H9 (cell line): ENCODE data around the gene TNFRSF19. TPM values are rescaled to one million over a fixed set of nuclear protein-coding genes. Genes with fewer than 3 reads are reported as not detected.

Experiments
- DNase-seq: peaks from one replicate; pipeline ENCODE4 v3.0.0-alpha.2; 2017
- H2AFZ ChIP-seq: one replicate; pipeline ENCODE4 v1.6.1; 2013; ENCODE audit warnings: mild to moderate bottlenecking, low read length, control low read depth, moderate library complexity
- H2AK5ac ChIP-seq: 2 replicates; pipeline ENCODE4 v1.6.1; 2013; ENCODE audit warnings: low read length, control low read depth, mixed read lengths; ENCODE audit not compliant: insufficient read length
- H2BK120ac ChIP-seq: one replicate; pipeline ENCODE4 v1.6.1; 2013; ENCODE audit warnings: low read depth, mild to moderate bottlenecking, low read length, control low read depth, inconsistent platforms; ENCODE audit not compliant: poor library complexity, severe bottlenecking
- H2BK12ac ChIP-seq: 2 replicates; pipeline ENCODE4 v1.6.1; 2013; ENCODE audit warnings: low read length, control low read depth, mixed read lengths, low read depth; ENCODE audit not compliant: insufficient read length
- H2BK15ac ChIP-seq: 2 replicates; pipeline ENCODE4 v1.6.1; 2013; ENCODE audit warnings: low read depth, low read length, control low read depth
- H2BK20ac ChIP-seq: one replicate; pipeline ENCODE4 v1.6.1; 2013; ENCODE audit warnings: low read depth, mild to moderate bottlenecking, low read length, control low read depth, inconsistent platforms; ENCODE audit not compliant: poor library complexity, severe bottlenecking
- H2BK5ac ChIP-seq: 2 replicates; pipeline ENCODE4 v1.6.1; 2013; ENCODE audit warnings: low read length, control low read depth, mixed read lengths; ENCODE audit not compliant: insufficient read length
- H3K14ac ChIP-seq: 2 replicates; pipeline ENCODE4 v1.6.1; 2013; ENCODE audit warnings: low read length, control low read depth; ENCODE audit not compliant: insufficient read depth
- H3K18ac ChIP-seq: 2 replicates; pipeline ENCODE4 v1.6.1; 2013; ENCODE audit warnings: low read depth, mild to moderate bottlenecking, mixed read lengths, low read length, control low read depth; ENCODE audit not compliant: insufficient read length
- H3K23ac ChIP-seq: 2 replicates; pipeline ENCODE4 v1.6.1; 2013; ENCODE audit warnings: low read length, control low read depth, mixed read lengths, low read depth; ENCODE audit not compliant: insufficient read length
- H3K23me2 ChIP-seq: 2 replicates; pipeline ENCODE4 v1.6.1; 2013; ENCODE audit warnings: low read depth, mild to moderate bottlenecking, mixed read lengths, low read length, control low read depth; ENCODE audit not compliant: insufficient read length, poor library complexity, severe bottlenecking
- H3K27ac ChIP-seq: 2 replicates; pipeline ENCODE4 v1.5.1; 2013; ENCODE audit warnings: low read length, control low read depth, mixed read lengths, low read depth; ENCODE audit not compliant: insufficient read length
- H3K27me3 ChIP-seq: 2 replicates; pipeline ENCODE4 v1.6.1; 2013; ENCODE audit warnings: low read length, control low read depth, inconsistent platforms; ENCODE audit not compliant: insufficient read depth
- H3K4ac ChIP-seq: 2 replicates; pipeline ENCODE4 v1.6.1; 2013; ENCODE audit warnings: low read depth, mild to moderate bottlenecking, control low read depth, inconsistent platforms, low read length, moderate library complexity
- H3K4me1 ChIP-seq: 2 replicates; pipeline ENCODE4 v1.6.1; 2013; ENCODE audit warnings: low read length, control low read depth, inconsistent platforms; ENCODE audit not compliant: insufficient read depth
- H3K4me2 ChIP-seq: 2 replicates; pipeline ENCODE4 v1.6.1; 2013; ENCODE audit warnings: low read length, control low read depth, mixed read lengths; ENCODE audit not compliant: insufficient read length, insufficient read depth
- H3K56ac ChIP-seq: 2 replicates; pipeline ENCODE4 v1.6.1; 2013; ENCODE audit warnings: low read depth, mild to moderate bottlenecking, mixed read lengths, low read length, control low read depth; ENCODE audit not compliant: insufficient read length
- H3K79me1 ChIP-seq: 2 replicates; pipeline ENCODE4 v1.6.1; 2013; ENCODE audit warnings: low read depth, mild to moderate bottlenecking, moderate library complexity, low read length, control low read depth, inconsistent platforms; ENCODE audit not compliant: insufficient read depth, poor library complexity, severe bottlenecking
- H3K79me2 ChIP-seq: 2 replicates; pipeline ENCODE4 v1.6.1; 2013; ENCODE audit warnings: low read length, control low read depth, inconsistent platforms; ENCODE audit not compliant: insufficient read depth
- H3K9ac ChIP-seq: 2 replicates; pipeline ENCODE4 v1.6.1; 2013; ENCODE audit warnings: low read length, control low read depth, mixed read lengths; ENCODE audit not compliant: insufficient read length; ENCODE audit errors: extremely low read depth
- H3K9me3 ChIP-seq: one replicate; pipeline ENCODE4 v1.6.1; 2013; ENCODE audit warnings: low read depth, low read length, inconsistent platforms; ENCODE audit not compliant: control insufficient read depth
- H3T11ph ChIP-seq: one replicate; pipeline ENCODE4 v1.6.1; 2013; ENCODE audit warnings: mild to moderate bottlenecking, low read length, control low read depth, inconsistent platforms
- H4K20me1 ChIP-seq: one replicate; pipeline ENCODE4 v1.6.1; 2013; ENCODE audit not compliant: control insufficient read depth, insufficient read length, insufficient read depth
- H4K5ac ChIP-seq: 2 replicates; pipeline ENCODE4 v1.6.1; 2013; ENCODE audit warnings: low read depth, mild to moderate bottlenecking, mixed read lengths, low read length, control low read depth; ENCODE audit not compliant: insufficient read length
- H4K8ac ChIP-seq: replicated peaks from 2 replicates; pipeline ENCODE4 v1.6.1; 2013; ENCODE audit warnings: low read length, control low read depth, mixed read lengths, low read depth; ENCODE audit not compliant: insufficient read length
- H4K91ac ChIP-seq: 2 replicates; pipeline ENCODE4 v1.6.1; 2013; ENCODE audit warnings: low read depth, mild to moderate bottlenecking, moderate library complexity, mixed read lengths, low read length, control low read depth; ENCODE audit not compliant: insufficient read length
- H3K27ac Mint-ChIP-seq, 3 experiments: 2 replicates in 2 of 3; 3 replicates in 1 of 3; pipeline ENCODE4 v1.8.0; 2020 to 2021; ENCODE audit warnings: mixed read lengths in 3 of 3, mild to moderate bottlenecking in 1 of 3, moderate library complexity in 1 of 3
- H3K27me3 Mint-ChIP-seq: 2 replicates; pipeline ENCODE4 v1.8.0; 2021; ENCODE audit warnings: low read depth, mild to moderate bottlenecking, moderate library complexity, mixed read lengths
- H3K36me3 Mint-ChIP-seq, 3 experiments: 2 replicates in 2 of 3; 3 replicates in 1 of 3; pipeline ENCODE4 v1.8.0; 2020 to 2021; ENCODE audit warnings: low read depth in 3 of 3, mixed read lengths in 3 of 3; ENCODE audit not compliant: insufficient read depth in 1 of 3
- H3K4me1 Mint-ChIP-seq, 2 experiments: 2 replicates each; pipeline ENCODE4 v1.8.0; 2020; ENCODE audit warnings: mixed read lengths in 2 of 2
- H3K4me3 Mint-ChIP-seq, 2 experiments: 2 replicates in 1 of 2; 3 replicates in 1 of 2; pipeline ENCODE4 v1.8.0; 2020 to 2021; ENCODE audit warnings: mild to moderate bottlenecking in 2 of 2, mixed read lengths in 2 of 2, moderate library complexity in 1 of 2
- H3K9me3 Mint-ChIP-seq, 2 experiments: 2 replicates in 1 of 2; 3 replicates in 1 of 2; pipeline ENCODE4 v1.8.0; 2020; ENCODE audit warnings: mild to moderate bottlenecking in 2 of 2, mixed read lengths in 2 of 2, moderate library complexity in 1 of 2
- CTCF ChIP-seq: fragments of 200-600 bp; sonication (generic); conservative IDR thresholded peaks from 3 replicates; pipeline ENCODE4 v1.8.0; 2021; ENCODE audit warnings: antibody characterized with exemption, mild to moderate bottlenecking
- WGBS: extraction: QIAGEN DNeasy Blood & Tissue Kit; methylation state at CpG from one replicate; pipeline ENCODE4 v1.1.7; 2013; ENCODE audit warnings: missing lambda C conversion rate, low lambda C conversion rate, mixed read lengths; ENCODE audit not compliant: insufficient read length; ENCODE audit errors: extremely low coverage; 5-methylcytosine and 5-hydroxymethylcytosine counted together
- total RNA-seq: library from RNA; stranded (reverse); gene quantifications from 2 replicates; pipeline ENCODE4 v1.2.1, GENCODE V29; 2021

Gene TNFRSF19
- total RNA-seq, 1 experiment from 2014 or later, result 2.7 TPM

- Histone ChIP-seq H3K4me2 (no peak overlapping the region), H3K79me1 (no peaks in the 10 kb centered on the region), H3K4ac (no peak overlapping the region), H3K18ac (no peak overlapping the region), H2BK12ac (no peak overlapping the region), H3K27ac (no peak overlapping the region), H2AFZ (no peak overlapping the region), H2BK15ac (no peak overlapping the region), H3K14ac (no peak overlapping the region), H3K9me3 (no peaks in the 10 kb centered on the region), H2BK5ac (no peak overlapping the region), H4K5ac (no peak overlapping the region), H3K79me2 (no peaks in the 10 kb centered on the region), H3K23me2 (no peaks in the 10 kb centered on the region), H2BK20ac (no peak overlapping the region), H4K91ac (no peak overlapping the region), H4K20me1 (no peaks in the 10 kb centered on the region), H2BK120ac (no peak overlapping the region), H3K4me1 (no peaks in the 10 kb centered on the region), H2AK5ac (no peak overlapping the region), H4K8ac (no peak overlapping the region), H3T11ph (no peak overlapping the region), H3K56ac (no peak overlapping the region), H3K23ac (no peak overlapping the region), H3K27me3 (no peaks in the 10 kb centered on the region), H3K9ac (no peak overlapping the region)
- H3K27ac Mint-ChIP-seq, result no peak overlapping the region
- no CpG with 5 or more reads among the region's 1 CpG for WGBS
- peaks cover 23 to 30% of the 10 kb centered on the region in 2 experiments for H3K9me3 Mint-ChIP-seq
- peaks cover 4 to 8% of the 10 kb centered on the region in 2 experiments; a peak in 3 of 4 replicates for H3K4me1 Mint-ChIP-seq
- no peak for TF ChIP-seq CTCF
- no peaks in the 10 kb centered on the region for H3K27me3 Mint-ChIP-seq
- H3K4me3 Mint-ChIP-seq, result no peak overlapping the region
- DNase-seq, result no peak
- peaks cover 3 to 20% (median 14%) of the 10 kb centered on the region in 3 experiments; a peak in 6 of 7 replicates for H3K36me3 Mint-ChIP-seq
Measured at GRCh38 chr13:23685416-23685815, 115.2 kb downstream of the TNFRSF19 start.
